Peyer's patch (tissue), 4 donors: ENCODE data around the gene CYP26A1.

Source experiments
- POLR2A ChIP-seq, 2 donors: fragments of 450-650 bp; IDR thresholded peaks; one replicate each; pipeline ENCODE4 v1.5.1; 2017; ENCODE audit warnings: antibody characterized with exemption in 2 of 2, mild to moderate bottlenecking in 2 of 2, moderate library complexity in 2 of 2
- TF ChIP-seq, protein P1 (sequence below), 6 experiments: fragments of 450-650 bp in 4 of 6; fragments of 200-600 bp in 2 of 6; sonication (generic) in 1 of 6; IDR thresholded peaks; one replicate each; pipeline ENCODE4 v1.5.1; 2017 to 2019; ENCODE audit warnings: antibody characterized with exemption in 6 of 6, mild to moderate bottlenecking in 3 of 6, moderate library complexity in 1 of 6

GRCh38 chr10:93071177-93071472 lies 2.6 kb upstream of the CYP26A1 start:
- TF ChIP-seq, protein P1, sequence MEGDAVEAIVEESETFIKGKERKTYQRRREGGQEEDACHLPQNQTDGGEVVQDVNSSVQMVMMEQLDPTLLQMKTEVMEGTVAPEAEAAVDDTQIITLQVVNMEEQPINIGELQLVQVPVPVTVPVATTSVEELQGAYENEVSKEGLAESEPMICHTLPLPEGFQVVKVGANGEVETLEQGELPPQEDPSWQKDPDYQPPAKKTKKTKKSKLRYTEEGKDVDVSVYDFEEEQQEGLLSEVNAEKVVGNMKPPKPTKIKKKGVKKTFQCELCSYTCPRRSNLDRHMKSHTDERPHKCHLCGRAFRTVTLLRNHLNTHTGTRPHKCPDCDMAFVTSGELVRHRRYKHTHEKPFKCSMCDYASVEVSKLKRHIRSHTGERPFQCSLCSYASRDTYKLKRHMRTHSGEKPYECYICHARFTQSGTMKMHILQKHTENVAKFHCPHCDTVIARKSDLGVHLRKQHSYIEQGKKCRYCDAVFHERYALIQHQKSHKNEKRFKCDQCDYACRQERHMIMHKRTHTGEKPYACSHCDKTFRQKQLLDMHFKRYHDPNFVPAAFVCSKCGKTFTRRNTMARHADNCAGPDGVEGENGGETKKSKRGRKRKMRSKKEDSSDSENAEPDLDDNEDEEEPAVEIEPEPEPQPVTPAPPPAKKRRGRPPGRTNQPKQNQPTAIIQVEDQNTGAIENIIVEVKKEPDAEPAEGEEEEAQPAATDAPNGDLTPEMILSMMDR (IDR thresholded peaks at IDR 0.05), result no peak
- no peak for TF ChIP-seq POLR2A (IDR thresholded peaks at IDR 0.05)
